Right renal pelvis (tissue), 4 donors: ENCODE data around the gene TMEM187. TPM values are rescaled to one million over a fixed set of nuclear protein-coding genes. Genes with fewer than 3 reads are reported as not detected.

Experiments
- DNase-seq, 4 donors: peaks; one replicate each; pipeline ENCODE4 v3.0.0-alpha.2; 2013; ENCODE audit warnings: low read depth in 4 of 4, low spot score in 3 of 4, missing footprints in 1 of 4
- polyA plus RNA-seq, 4 donors: library from polyadenylated mRNA; unstranded; fragments of 120-200 nt; gene quantifications; one replicate each; pipeline ENCODE4 v1.2.1, GENCODE V29; 2013; ENCODE audit not compliant: insufficient read length in 4 of 4

Gene TMEM187, protein sequence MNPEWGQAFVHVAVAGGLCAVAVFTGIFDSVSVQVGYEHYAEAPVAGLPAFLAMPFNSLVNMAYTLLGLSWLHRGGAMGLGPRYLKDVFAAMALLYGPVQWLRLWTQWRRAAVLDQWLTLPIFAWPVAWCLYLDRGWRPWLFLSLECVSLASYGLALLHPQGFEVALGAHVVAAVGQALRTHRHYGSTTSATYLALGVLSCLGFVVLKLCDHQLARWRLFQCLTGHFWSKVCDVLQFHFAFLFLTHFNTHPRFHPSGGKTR
- polyA plus RNA-seq: 1 to 10 TPM; 6.9 to 9.6 (median 7.4) TPM

DNA sequence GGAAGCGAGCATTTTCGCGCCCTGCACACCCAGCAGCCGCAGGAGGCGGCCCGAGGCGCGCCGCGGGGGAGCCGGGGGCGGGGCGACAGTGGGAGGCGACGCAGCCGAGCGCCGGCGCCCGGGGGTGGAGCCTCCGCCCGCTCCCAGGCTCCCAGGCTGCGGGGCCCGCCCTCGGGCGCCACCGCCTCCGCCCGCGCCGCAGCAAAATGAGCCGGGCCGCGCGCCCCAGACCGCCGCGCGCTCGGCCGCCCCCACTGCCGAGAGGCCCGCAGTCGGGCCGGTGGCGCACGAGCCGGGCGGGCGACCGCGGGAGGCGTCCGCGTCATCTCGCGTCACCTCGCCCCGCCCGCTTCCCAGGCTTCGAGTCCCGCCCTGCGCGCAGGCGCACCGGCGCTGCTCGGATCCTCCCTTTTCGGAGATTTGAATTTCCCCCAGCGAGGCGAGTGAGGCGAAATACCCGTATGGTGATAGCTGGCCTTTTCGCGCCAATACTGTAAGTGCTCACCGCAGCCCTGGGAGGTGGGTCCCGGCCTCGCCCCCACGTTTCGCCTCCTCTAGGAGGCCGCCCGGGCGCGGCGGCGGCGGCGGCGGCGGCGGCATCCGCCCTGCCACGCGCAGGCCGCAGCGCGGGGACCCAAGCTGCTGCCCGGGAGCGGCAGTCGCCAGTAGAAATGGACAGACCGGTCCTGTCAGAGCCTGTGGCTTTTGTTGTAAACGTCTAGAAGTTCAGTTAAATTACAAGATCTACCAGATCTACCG lies at the start of gene TMEM187:
Gene TMEM187 (plus strand): TSS at position 387 of the 759 bp plus-strand sequence. CDS start 9,309 bp downstream, outside the sequence.
- DNase-seq: peak; percentile 67 to 77 (median 71)

DNA sequence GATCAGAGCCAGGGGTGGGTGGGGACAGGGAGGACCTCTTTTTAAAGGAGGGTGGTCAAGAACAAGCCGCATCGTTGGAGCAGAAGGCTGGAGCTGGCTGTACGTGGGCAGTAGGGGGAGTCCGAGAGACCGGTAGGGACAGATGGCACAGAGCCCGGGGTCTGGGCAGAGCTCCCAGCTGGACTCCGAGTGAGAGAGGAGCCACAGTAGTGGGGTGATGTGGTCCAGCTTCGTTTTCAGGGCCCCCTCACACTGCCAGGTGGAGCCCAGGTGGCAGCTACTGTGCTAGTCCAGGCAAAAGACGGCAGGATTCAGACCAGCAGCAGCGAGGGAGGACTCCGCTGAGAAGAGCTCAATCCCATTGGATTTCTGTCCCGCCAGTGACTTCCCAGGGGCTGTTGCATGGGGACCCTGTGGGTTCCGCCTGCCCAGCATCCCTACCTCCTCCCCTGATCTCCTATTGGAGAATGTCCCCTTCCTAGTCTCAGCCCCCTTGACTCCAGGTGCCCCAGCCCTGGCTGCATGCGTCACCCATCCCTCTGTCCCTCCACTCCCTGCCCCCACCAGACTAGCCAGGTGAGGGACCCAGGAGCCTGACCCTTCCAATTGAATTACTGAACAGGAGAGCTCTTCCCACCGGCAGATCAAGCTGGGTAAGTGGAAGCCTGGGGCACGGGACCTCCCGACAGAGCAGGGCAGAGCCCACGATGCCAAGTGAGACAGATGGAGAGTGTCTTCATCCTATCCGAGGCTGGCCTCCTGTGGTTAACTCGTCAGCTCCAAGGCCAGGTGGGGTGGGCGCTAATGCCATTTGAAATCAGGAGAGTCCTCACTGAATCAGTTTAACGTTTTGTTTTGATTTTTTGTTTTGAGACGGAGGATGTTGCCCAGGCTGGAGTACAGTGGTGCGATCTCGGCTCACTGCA lies 49.4 kb upstream of the TMEM187 start:
- DNase-seq: no peak

DNA sequence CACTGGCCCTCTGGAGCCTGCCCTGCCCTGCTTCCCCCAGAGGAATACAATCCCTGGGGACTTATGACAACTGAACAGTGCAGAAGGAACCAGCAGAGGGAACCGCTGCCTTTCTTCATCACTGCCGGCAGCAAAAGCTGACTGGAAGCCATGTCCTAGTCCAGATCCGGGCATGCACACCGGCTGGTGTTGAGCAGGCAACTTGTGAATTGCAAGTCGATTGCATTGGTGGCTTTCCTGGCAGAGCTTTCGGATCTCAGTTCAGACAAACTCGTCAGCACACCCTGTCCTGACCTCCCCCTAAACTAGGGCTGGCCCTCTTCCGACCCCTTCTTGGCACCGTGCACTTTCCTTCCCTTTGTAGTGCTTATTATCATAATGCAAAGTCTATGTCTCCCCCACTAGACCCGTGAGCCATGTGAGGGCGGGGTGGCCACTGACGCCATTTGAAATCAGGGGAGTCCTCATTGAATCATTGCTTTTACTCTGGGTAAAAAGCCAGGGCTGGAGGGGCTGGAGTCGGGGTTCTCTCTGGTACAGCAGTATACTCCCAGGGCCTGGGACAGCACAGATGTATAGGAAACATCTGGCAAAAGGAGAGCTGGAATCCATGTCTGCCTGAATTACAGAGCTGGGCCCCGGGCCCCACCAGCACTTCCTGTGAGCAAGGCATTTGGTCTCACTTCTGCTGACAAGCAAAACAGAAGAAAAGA lies 48.2 kb upstream of the TMEM187 start:
- no peak for DNase-seq

DNA sequence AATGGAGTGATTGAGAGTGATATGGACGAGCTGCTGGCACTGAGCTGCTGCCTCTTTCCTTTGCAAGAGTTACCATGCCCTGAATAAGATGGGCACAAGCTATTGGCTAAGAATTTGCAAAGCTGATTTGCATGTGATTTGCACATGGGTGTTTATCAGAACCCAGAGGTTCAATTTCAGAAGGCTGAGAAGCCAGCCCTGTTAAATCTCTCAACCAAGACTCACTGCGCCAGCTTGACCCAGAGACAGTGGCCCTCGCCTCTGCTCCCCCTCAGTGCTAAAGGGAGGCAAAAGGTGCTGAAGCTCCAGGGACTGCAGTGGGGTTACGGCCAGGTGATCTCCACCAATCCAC lies 47.2 kb upstream of the TMEM187 start:
- DNase-seq: no peak

DNA sequence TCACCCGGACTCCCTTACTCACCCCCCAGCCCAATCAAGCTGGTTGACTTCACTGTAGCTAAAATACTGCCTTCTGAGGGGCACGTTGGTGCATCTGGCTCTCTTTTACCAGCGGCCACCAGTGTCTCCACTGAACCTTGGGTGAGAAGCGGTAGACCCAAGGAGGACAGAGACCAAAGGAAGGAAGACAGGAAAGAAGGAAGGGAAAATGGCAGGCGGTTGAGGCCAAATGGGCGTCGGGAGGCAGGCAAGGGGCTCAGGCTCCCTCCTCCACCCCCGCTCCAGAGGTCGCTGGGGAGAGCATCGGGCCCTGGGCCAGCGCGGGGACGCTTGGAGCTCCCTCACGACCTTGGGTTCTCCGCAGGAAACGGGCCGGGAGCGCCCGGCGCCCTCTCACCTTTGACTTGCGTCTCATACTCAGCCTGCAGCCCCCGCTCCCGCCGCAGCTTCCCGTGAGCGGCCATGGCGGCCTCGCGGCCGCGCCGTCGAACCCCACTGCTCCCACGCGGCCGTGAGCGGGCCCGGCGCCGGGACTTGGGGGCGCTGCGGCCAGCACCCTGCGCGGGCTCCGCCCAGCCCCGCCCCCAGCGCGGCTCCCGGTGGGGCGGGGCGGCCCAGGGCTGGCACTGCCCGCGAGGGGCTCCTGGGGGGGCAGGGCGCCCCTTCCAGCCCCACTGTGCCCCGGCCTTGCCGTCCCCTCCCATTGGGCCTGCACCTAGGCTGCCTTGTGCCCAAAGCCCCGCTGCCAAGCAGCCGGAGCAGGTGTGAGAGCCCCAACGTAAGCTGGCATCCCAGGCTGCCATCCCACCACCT lies 46.6 kb upstream of the TMEM187 start, which contains the start of gene ARHGAP4:
Gene ARHGAP4 (minus strand): TSS at position 526 of the 813 bp plus-strand sequence. CDS start 62 bp downstream, at position 464.
- no peak for DNase-seq

DNA sequence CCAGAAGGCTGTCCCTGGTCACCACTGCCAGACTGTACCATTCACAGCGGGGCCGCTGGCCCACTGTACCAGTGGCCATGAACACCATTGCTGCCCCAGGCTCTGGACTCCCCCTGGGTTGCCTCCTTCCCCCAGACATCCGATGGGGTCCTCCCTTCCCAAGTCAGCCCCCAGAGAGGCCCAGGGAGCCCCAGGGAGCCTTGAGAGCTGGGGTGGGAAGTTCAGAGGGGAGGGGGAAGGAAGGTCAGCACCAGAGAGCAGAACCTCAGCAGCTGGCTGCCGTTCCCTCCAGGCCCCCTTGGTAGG lies 46.0 kb upstream of the TMEM187 start:
- DNase-seq: no peak

DNA sequence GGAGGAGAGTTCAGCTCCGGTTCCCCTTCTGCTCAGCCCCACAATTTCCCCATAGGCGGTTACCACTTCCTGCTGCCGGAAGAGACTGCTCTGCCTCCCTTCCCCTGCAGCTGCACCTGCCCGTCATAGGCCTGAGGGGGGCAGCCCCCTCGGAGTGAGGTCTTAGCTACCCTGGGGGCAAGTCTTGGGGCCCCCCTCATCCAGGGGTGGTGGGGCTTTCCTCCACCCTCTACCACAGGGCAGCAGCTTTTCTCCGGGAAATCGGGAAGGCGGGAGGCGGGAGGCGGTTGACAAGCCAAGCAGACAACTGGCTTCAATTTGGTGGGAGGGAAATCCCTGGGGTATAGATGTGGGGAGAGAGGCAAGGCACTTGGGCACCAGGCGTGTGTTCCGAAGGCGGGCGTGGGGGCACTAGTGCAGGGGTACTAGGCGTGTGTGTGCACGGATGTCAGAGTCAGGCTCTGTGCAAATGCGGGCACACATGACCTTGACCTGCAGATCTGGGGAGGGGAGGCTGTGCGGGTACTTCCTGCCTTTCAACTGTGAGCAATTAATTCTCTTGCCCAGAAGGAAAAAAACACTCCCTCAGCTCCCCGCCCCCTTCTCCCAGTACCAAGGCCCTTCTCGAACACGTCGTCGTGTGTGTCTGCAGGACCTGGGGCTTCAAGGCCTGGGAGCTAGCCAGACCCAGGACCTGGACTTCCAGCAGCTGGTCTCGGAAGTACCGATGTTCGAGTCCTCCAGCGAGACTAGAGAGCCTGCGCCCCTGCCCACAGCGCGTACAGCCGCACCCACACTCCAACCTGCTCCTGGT lies 45.5 kb upstream of the TMEM187 start:
- no peak for DNase-seq

DNA sequence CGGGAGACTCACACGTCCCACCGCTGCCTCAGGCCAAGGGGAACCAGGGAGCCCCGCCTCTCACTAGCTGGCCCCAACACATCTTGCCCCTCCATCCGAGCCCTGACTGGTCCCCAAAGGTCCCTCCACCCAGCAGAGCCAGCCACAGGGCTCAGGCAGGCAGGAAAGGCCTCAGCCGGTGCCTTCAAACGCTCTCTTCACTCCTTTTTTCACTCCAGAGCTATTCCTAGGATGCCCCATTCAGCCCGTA lies 45.0 kb upstream of the TMEM187 start:
- DNase-seq: no peak

DNA sequence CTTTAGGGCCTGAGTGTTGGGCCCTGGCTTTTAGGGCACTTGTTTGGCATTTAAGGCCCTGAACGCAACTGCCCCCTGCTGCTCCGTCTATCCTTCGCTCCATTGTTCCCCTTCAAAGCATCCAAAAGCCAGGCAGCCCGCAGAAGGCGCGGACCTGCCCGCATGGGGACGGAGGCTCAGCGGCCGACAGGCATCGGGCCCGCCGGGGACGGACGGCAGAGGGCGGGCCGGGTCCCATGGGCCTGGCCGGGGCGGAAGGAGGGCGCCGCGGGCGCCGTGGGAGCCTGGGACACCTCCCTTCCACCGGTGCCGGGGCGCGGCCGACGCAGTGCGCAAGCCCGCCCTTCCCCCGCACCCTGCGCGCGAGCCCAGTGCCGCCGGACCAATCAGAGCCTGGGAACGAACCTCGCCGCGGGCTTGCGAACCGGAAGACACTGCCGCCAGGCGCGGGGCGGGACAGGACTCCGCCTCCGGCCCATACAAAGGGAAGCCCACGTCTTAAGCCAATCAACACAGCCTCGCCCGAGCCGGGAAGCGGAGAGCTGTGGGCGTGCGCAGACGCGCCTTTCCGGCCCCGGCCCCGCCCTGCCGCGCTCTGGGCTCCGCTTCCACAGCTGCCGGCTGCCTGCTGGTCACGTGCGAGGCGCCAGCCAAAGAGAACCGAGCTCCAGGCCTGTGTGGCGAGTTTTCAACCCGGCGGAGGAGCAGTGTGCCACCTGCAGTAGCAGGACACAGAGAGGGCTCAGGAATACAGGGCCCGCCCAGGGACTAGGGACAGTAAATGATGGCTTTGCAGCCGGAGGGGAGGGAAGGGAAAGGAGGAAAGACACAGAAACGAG lies 44.4 kb upstream of the TMEM187 start:
- DNase-seq: peak; percentile 74 to 89 (median 85)

DNA sequence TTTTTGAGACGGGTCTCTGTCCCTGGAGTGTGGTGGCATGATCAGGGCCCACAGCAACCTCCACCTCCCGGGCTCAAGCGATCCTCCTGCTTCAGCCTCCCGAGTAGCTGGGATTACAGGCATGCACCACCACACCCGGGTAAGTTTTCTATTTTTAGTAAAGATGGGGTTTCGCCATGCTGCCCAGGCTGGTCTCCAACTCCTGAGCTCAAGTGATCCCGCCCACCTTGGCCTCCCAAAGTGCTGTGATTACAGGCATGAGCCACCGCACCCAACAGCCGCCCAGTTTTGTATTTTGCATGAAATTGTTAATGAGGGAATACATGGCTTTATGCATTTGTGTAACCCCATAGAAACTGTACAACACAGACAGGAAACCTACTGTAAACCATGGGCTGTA lies 43.7 kb upstream of the TMEM187 start:
- DNase-seq: no peak

DNA sequence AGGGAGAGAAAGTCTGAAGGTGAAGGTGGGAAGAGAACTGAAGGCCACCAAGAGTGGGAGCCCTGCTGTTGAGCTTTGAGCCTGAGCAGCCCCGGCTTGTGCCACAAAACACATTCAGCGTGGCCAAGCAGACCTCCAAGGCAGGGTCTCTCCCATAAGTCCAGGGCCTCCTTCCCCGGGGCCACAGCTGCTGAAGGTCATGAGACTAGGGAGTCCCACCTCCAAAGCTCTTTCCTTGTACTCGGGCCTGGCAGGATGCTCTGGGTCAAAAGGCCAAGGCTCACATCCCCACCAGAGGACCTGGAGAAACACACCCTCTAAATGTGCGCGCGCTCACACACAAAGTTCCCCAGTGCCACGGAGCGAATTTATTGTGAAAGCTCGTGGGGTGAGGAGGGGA lies 43.0 kb upstream of the TMEM187 start:
- DNase-seq: no peak

DNA sequence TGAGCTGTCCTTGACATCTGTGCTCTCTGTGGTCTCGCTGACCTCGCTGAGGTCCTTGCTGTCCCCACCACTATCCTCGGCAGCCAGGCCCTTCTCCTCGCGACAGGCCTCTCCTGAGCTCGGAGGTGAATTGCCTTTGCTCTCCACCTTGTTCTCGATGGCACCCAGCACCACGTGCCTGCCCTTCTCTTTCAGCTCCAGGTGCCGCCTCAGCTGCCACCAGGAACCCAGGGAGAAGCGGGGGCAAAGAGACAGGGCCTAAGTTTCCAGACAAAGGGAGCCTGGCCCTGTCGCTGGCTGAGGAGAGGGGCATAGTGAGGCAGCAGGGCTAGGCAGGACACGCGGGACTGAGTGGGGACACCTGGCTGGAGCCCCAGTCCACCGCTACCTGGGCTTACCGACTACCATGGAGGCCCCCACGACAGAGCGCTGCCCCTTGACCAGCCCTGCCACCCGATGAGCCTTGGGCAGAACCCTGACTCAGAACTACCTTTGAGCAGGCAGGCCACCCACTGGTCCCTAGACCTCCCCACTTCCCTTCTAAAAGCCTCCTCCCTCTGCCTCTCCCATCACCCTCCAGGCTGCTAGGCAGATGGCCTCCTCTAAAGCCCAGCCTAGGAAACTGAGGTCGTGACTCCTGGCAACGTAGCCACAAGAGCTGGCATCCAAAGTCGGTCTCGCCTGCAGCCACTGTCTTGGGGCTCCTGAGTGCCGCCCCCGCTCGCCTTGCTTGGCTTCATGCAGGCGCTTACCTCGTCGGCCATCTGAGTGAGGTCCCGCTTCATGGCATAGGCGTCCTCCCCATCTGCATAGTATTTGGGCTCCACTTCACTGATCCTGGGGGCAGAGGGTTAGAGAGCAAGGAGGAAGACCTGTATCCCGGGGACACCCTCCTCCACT lies 42.3 kb upstream of the TMEM187 start:
- no peak for DNase-seq

DNA sequence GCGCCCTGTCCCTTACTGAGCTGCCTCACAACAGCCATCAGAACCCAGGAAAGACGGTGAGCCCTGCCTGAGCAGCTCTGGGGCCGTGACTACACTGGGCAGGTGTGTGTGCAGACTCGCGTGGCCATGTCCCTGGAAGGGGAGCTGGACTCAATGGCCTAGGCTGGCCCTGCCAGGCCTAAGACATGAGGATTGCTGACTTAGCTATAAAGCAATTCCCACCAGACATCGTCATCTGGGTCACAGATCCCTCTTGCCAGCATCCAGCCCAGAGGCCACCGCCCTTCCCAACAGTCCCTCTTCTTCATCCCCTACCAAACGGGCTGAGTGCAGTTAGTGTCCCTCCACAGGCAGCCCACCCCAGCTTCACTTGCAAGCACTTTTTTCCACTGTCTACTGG lies 41.4 kb upstream of the TMEM187 start:
- no peak for DNase-seq

DNA sequence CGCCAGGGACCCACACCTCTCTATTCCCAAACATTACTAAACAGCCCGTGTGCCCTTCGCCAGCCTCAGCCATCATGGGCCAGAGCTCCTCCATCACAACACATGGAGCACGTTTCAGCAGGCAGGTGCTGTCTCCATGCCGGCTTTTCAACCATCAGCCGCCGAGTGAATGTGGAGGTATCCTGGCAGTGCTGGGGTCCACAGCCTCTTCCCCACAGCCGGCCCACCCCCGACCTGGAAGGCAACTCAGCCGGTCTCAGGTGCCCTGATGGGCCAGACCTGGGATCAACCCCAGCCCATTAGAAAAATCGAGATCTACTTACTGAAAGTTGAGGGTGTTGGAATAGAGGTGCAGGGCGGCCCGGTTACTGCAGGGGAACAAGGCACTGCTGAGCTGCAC lies 40.8 kb upstream of the TMEM187 start:
- DNase-seq: no peak

DNA sequence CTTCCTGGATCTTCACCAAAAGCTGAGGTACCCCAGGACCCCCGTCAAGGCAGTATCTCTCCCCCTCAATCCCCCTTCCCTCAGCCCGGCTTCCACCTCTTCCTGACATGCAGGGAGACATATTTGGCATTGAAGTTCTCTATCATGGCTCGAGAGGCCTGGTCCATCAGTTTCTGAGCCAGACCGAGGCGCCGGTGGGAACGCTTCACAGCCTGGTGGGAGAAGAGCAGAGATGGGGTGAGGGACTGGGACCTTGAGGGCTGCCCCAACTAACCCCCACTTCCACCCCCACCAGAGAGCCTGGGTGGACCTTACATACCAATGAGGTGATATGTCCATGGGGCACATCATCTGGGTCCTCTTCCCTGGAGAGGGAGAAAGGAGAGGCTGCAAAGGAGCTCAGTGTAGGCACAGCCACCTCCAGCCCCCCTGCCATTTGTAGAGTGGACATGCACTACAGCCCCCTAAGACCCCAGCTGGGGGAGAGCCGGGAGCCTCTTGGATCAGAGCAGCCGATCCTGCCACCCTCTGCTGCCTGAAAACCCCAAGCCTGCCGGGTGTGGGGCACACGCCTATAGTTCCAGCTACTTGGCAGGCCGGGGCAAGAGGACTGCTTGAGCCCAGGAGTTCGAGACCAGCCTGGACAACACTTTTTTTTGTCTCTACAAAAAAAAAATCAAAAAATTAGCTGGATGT lies 40.2 kb upstream of the TMEM187 start:
- no peak for DNase-seq

DNA sequence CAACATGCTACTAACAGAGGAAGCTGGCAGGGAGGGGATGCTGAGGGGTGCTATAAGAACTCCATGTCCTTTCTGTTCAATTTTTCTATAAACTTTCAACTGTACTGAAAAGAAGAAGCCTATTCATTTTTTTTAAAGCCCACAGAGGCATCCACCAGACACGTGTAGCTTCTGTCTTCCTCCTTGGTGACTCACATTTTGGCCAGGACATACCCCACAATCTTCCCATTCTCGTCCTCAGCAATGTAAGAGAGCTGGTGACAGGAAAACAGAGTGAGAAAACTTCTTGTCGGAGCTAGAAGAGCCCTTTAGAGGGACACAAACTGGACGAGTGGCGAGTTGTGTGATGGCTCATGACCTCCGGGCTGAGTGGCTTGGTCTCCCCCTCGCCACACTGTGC lies 38.8 kb upstream of the TMEM187 start:
- DNase-seq: no peak
